Liver (tissue), 9 donors: ENCODE measurements around the gene ZNF594. TPM values are rescaled to one million over a fixed set of nuclear protein-coding genes. Genes with fewer than 3 reads are reported as not detected.
"Not testable (repeated sequence)": the region's sequence is repeated elsewhere in the genome, so short reads cannot be mapped to it uniquely, and the experiment has no call there.

ENCODE experiments used
- DNase-seq: peaks from one replicate; pipeline ENCODE4 v3.0.0-alpha.2; 2017; ENCODE audit warnings: low spot score
- H3K27ac ChIP-seq, 2 donors: one replicate each; pipeline ENCODE4 v1.7.0; 2013; ENCODE audit warnings: inconsistent platforms in 2 of 2, low read length in 2 of 2, control low read depth in 1 of 2, low read depth in 1 of 2, mild to moderate bottlenecking in 1 of 2
- H3K27me3 ChIP-seq, 4 donors: one replicate each; pipeline versions ENCODE4 v1.6.1 to v1.7.0; 2013; ENCODE audit warnings: low read length in 3 of 4, inconsistent platforms in 1 of 4, mild to moderate bottlenecking in 1 of 4, moderate library complexity in 1 of 4; ENCODE audit not compliant: control insufficient read depth in 4 of 4, insufficient read depth in 4 of 4
- H3K36me3 ChIP-seq, 4 donors: one replicate each; pipeline versions ENCODE4 v1.6.1 to v1.7.0; 2013; ENCODE audit warnings: low read length in 3 of 4, mild to moderate bottlenecking in 3 of 4, low read depth in 1 of 4, moderate library complexity in 1 of 4; ENCODE audit not compliant: control insufficient read depth in 4 of 4, insufficient read depth in 3 of 4
- H3K4me1 ChIP-seq, 4 donors: one replicate each; pipeline versions ENCODE4 v1.6.1 to v1.7.0; 2013; ENCODE audit warnings: low read length in 3 of 4, mild to moderate bottlenecking in 3 of 4, moderate library complexity in 1 of 4; ENCODE audit not compliant: control insufficient read depth in 4 of 4, insufficient read depth in 4 of 4
- H3K4me3 ChIP-seq, 3 donors: one replicate each; pipeline versions ENCODE4 v1.6.1 to v1.7.0; 2013; ENCODE audit warnings: low read length in 3 of 3, control low read depth in 1 of 3, low read depth in 1 of 3, mild to moderate bottlenecking in 1 of 3
- H3K9ac ChIP-seq, 2 donors: one replicate each; pipeline ENCODE4 v1.7.0; 2013; ENCODE audit warnings: low read length in 2 of 2, mild to moderate bottlenecking in 2 of 2, moderate library complexity in 2 of 2, control low read depth in 1 of 2, low read depth in 1 of 2
- H3K9me3 ChIP-seq, 4 donors: one replicate each; pipeline versions ENCODE4 v1.6.1 to v1.7.0; 2013; ENCODE audit warnings: low read length in 3 of 4; ENCODE audit not compliant: control insufficient read depth in 4 of 4
- EGR1 ChIP-seq, 2 donors: IDR thresholded peaks; 2 replicates each; pipeline ENCODE4 v1.6.1; 2016 to 2018; ENCODE audit warnings: antibody characterized with exemption in 2 of 2, low read depth in 2 of 2
- FOXA1 ChIP-seq: IDR thresholded peaks from 2 replicates; pipeline ENCODE4 v1.6.1; 2016; ENCODE audit warnings: antibody characterized with exemption
- FOXA2 ChIP-seq: IDR thresholded peaks from 2 replicates; pipeline ENCODE4 v1.6.1; 2016; ENCODE audit warnings: antibody characterized with exemption
- GABPA ChIP-seq, 2 donors: IDR thresholded peaks in 1 of 2; conservative IDR thresholded peaks in 1 of 2; 2 replicates each; pipeline ENCODE4 v1.6.1; 2016; ENCODE audit warnings: antibody characterized with exemption in 2 of 2, mild to moderate bottlenecking in 1 of 2, moderate library complexity in 1 of 2
- HNF4A ChIP-seq, 2 donors: conservative IDR thresholded peaks; 2 replicates each; pipeline ENCODE4 v1.6.1; 2016; ENCODE audit warnings: antibody characterized with exemption in 2 of 2, mild to moderate bottlenecking in 2 of 2
- HNF4G ChIP-seq: IDR thresholded peaks from 2 replicates; pipeline ENCODE4 v1.6.1; 2016; ENCODE audit warnings: antibody characterized with exemption
- JUND ChIP-seq, 2 donors: IDR thresholded peaks; 2 replicates each; pipeline ENCODE4 v1.6.1; 2016; ENCODE audit warnings: antibody characterized with exemption in 2 of 2
- NR2F2 ChIP-seq: IDR thresholded peaks from 2 replicates; pipeline ENCODE4 v1.6.1; 2016; ENCODE audit warnings: antibody characterized with exemption
- RAD21 ChIP-seq, 2 donors: IDR thresholded peaks; 2 replicates each; pipeline ENCODE4 v1.6.1; 2016; ENCODE audit warnings: antibody characterized with exemption in 2 of 2, mild to moderate bottlenecking in 2 of 2
- RXRA ChIP-seq, 2 donors: IDR thresholded peaks; 2 replicates each; pipeline ENCODE4 v1.6.1; 2017 to 2018; ENCODE audit warnings: antibody characterized with exemption in 2 of 2, mild to moderate bottlenecking in 1 of 2
- SP1 ChIP-seq: IDR thresholded peaks from 2 replicates; pipeline ENCODE4 v1.6.1; 2018; ENCODE audit warnings: antibody characterized with exemption, mild to moderate bottlenecking
- TAF1 ChIP-seq: conservative IDR thresholded peaks from 2 replicates; pipeline ENCODE4 v1.6.1; 2016; ENCODE audit warnings: antibody characterized with exemption, mild to moderate bottlenecking
- YY1 ChIP-seq: IDR thresholded peaks from 2 replicates; pipeline ENCODE4 v1.6.1; 2016; ENCODE audit warnings: antibody characterized with exemption, mild to moderate bottlenecking
- WGBS: extraction: QIAGEN DNeasy Blood & Tissue Kit; methylation state at CpG from one replicate; pipeline ENCODE4 v1.1.7; 2013; 5-methylcytosine and 5-hydroxymethylcytosine counted together
- polyA plus RNA-seq, 2 donors: library from polyadenylated mRNA; stranded (reverse) in 1 of 2; unstranded in 1 of 2; fragments of 200-250 nt in 1 of 2; fragments of >200 nt in 1 of 2; fragmentation: Nextera tagmentation in 1 of 2; extraction: Ambion mirVana in 1 of 2; gene quantifications; one replicate each; pipeline versions ENCODE4 v1.2.1 to v1.2.3, GENCODE V29; 2013 to 2015
- total RNA-seq, 2 donors: library from RNA; depleted of rRNA; stranded (reverse); fragments of >200 nt; gene quantifications; one replicate each; pipeline ENCODE4 v1.2.3, GENCODE V29; 2014
- TF ChIP-seq, protein P1 (sequence below): IDR thresholded peaks from 2 replicates; pipeline ENCODE4 v1.6.1; 2016; ENCODE audit warnings: antibody characterized with exemption
- TF ChIP-seq, protein P2 (sequence below): IDR thresholded peaks from 2 replicates; pipeline ENCODE4 v1.6.1; 2016; ENCODE audit warnings: antibody characterized with exemption
- TF ChIP-seq, protein P3 (sequence below): fragments of 150-350 bp; IDR thresholded peaks from 2 replicates; pipeline ENCODE4 v1.5.1; 2017; ENCODE audit warnings: improper control_type of control experiment, low read depth, low read length; ENCODE audit not compliant: missing input control
- TF ChIP-seq, protein P4 (sequence below): IDR thresholded peaks from 2 replicates; pipeline ENCODE4 v1.6.1; 2016; ENCODE audit warnings: antibody characterized with exemption, mild to moderate bottlenecking
- TF ChIP-seq, protein P5 (sequence below): IDR thresholded peaks from 2 replicates; pipeline ENCODE4 v1.6.1; 2016; ENCODE audit warnings: antibody characterized with exemption
- donor health status: healthy.
- donor health status: healthy.
- donor health status: healthy.
- donor health status: healthy.
- donor health status: healthy.

ZNF594 gene
- total RNA-seq (1 to 10 TPM; 6.7 to 7.4 TPM), polyA plus RNA-seq (1 to 10 TPM in 1 of 2 donors, under 1 TPM in 1; 0.76 to 1.5 TPM)

DNA sequence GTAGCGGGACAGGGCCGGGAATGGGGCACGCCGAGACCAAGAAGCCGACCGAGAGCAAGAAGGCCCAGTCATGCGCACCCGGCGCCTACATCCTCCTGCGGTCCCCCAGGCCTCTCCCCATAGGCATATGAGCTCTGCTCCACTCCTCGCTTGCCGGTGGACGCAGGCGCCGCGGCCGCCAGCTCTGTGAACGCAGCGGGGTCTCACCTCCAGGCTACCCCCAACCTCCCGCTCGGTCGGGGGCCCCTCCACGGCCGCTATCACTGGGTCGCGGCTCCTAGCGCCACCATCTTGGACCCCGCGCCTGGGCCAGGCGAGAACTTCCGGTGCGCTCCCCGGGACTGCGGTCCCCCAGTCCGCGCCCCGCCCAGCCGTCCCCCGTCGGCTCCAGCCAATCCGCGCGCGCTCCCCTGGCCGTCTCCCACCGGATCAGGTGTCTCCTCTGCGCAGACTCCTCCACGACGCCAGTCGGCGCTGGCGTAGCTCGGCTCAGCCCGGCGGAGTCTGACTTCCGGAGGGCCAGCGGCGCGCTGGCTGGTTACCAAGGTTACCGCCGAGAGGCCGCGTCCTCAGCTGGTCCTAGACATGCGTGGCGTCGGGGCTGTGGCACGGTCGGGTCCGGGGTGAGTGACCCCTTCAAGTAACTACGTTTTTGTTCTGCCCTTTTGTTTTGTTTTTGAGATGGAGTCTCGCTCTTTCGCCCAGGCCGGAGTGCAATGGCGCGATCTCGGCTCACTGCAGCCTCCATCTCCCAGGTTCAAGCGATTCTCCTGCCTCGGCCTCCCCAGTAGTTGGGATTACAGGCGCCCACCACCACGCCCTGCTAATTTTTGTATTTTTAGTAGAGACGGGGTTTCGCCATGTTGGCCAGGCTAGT is at the start of gene ZNF594:
Gene ZNF594, minus strand, starts transcription at position 328 of the 877 bp plus-strand sequence. CDS start 7,612 bp downstream, outside the sequence.
- no peak for TF ChIP-seq HNF4A (conservative IDR thresholded peaks at IDR 0.05)
- no peak for TF ChIP-seq FOXA1
- TF ChIP-seq SP1 = peak; percentile 60
- no peak for TF ChIP-seq FOXA2
- TF ChIP-seq, protein P1, sequence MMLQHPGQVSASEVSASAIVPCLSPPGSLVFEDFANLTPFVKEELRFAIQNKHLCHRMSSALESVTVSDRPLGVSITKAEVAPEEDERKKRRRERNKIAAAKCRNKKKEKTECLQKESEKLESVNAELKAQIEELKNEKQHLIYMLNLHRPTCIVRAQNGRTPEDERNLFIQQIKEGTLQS = no peak
- TF ChIP-seq, protein P2, sequence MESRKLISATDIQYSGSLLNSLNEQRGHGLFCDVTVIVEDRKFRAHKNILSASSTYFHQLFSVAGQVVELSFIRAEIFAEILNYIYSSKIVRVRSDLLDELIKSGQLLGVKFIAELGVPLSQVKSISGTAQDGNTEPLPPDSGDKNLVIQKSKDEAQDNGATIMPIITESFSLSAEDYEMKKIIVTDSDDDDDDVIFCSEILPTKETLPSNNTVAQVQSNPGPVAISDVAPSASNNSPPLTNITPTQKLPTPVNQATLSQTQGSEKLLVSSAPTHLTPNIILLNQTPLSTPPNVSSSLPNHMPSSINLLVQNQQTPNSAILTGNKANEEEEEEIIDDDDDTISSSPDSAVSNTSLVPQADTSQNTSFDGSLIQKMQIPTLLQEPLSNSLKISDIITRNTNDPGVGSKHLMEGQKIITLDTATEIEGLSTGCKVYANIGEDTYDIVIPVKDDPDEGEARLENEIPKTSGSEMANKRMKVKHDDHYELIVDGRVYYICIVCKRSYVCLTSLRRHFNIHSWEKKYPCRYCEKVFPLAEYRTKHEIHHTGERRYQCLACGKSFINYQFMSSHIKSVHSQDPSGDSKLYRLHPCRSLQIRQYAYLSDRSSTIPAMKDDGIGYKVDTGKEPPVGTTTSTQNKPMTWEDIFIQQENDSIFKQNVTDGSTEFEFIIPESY = no peak
- TF ChIP-seq, protein P3, sequence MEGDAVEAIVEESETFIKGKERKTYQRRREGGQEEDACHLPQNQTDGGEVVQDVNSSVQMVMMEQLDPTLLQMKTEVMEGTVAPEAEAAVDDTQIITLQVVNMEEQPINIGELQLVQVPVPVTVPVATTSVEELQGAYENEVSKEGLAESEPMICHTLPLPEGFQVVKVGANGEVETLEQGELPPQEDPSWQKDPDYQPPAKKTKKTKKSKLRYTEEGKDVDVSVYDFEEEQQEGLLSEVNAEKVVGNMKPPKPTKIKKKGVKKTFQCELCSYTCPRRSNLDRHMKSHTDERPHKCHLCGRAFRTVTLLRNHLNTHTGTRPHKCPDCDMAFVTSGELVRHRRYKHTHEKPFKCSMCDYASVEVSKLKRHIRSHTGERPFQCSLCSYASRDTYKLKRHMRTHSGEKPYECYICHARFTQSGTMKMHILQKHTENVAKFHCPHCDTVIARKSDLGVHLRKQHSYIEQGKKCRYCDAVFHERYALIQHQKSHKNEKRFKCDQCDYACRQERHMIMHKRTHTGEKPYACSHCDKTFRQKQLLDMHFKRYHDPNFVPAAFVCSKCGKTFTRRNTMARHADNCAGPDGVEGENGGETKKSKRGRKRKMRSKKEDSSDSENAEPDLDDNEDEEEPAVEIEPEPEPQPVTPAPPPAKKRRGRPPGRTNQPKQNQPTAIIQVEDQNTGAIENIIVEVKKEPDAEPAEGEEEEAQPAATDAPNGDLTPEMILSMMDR = peak; percentile 66
- no peak for TF ChIP-seq TAF1
- TF ChIP-seq, protein P4, sequence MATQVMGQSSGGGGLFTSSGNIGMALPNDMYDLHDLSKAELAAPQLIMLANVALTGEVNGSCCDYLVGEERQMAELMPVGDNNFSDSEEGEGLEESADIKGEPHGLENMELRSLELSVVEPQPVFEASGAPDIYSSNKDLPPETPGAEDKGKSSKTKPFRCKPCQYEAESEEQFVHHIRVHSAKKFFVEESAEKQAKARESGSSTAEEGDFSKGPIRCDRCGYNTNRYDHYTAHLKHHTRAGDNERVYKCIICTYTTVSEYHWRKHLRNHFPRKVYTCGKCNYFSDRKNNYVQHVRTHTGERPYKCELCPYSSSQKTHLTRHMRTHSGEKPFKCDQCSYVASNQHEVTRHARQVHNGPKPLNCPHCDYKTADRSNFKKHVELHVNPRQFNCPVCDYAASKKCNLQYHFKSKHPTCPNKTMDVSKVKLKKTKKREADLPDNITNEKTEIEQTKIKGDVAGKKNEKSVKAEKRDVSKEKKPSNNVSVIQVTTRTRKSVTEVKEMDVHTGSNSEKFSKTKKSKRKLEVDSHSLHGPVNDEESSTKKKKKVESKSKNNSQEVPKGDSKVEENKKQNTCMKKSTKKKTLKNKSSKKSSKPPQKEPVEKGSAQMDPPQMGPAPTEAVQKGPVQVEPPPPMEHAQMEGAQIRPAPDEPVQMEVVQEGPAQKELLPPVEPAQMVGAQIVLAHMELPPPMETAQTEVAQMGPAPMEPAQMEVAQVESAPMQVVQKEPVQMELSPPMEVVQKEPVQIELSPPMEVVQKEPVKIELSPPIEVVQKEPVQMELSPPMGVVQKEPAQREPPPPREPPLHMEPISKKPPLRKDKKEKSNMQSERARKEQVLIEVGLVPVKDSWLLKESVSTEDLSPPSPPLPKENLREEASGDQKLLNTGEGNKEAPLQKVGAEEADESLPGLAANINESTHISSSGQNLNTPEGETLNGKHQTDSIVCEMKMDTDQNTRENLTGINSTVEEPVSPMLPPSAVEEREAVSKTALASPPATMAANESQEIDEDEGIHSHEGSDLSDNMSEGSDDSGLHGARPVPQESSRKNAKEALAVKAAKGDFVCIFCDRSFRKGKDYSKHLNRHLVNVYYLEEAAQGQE = peak; percentile 47
- TF ChIP-seq RXRA (IDR thresholded peaks at IDR 0.05) = peak; percentile 50 to 82
- no peak for TF ChIP-seq JUND (IDR thresholded peaks at IDR 0.05)
- TF ChIP-seq GABPA (IDR thresholded peaks at IDR 0.05 in 1 of 2, conservative IDR thresholded peaks at IDR 0.05 in 1 of 2) = peak; percentile 56 to 90
- peak; percentile 33 for TF ChIP-seq NR2F2
- TF ChIP-seq, protein P5, sequence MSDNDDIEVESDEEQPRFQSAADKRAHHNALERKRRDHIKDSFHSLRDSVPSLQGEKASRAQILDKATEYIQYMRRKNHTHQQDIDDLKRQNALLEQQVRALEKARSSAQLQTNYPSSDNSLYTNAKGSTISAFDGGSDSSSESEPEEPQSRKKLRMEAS = no peak
- no peak for TF ChIP-seq HNF4G
- TF ChIP-seq EGR1 (IDR thresholded peaks at IDR 0.05; ENCODE audit: low read depth in 2 of 2) = no peak
- TF ChIP-seq YY1 = peak; percentile 94
- peak; percentile 55 to 72 for TF ChIP-seq RAD21 (IDR thresholded peaks at IDR 0.05)
- H3K36me3 ChIP-seq = peaks cover 1 to 12% (median 2%) of the 10 kb centered on the region in 4 donors
- H3K4me3 ChIP-seq = peak within 1 kb of the TSS; percentile 83 to 98 (median 87)
- H3K27ac ChIP-seq = peak within 1 kb of the TSS in 1 of 2 donors; percentile 40
- DNase-seq = peak; percentile 96
- H3K9ac ChIP-seq = peak within 1 kb of the TSS in 1 of 2 donors; percentile 34
- WGBS = 3% methylated on average over 82 of the region's 82 CpGs
- H3K4me1 ChIP-seq = peaks cover 0 to 11% (median 2%) of the 10 kb centered on the region in 4 donors
- no peaks in the 10 kb centered on the region for H3K27me3 ChIP-seq
- H3K9me3 ChIP-seq = peaks cover 5 to 19% (median 7%) of the 10 kb centered on the region in 4 donors

DNA sequence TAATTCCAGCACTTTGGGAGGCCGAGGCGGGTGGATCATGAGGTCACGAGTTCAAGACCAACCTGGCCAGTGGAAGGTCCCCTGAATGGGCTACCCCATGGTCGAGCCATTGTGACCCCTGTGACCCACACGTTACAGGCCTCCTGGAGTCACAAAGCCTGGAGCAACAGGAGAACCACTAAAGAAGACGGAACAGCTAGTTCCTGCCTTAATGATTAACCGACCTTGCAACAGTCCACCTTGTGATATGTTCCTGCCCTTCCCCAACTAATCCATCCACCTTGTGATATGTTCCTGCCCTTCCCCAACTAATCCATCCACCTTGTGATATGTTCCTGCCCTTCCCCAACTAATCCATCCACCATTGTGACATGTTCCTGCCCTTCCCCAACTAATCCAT is 48.1 kb upstream of the ZNF594 start:
- H3K27me3 ChIP-seq, DNase-seq, H3K4me3 ChIP-seq, H3K36me3 ChIP-seq, H3K4me1 ChIP-seq, H3K9ac ChIP-seq, H3K27ac ChIP-seq, H3K9me3 ChIP-seq: not testable (repeated sequence)
- WGBS = 80% methylated on average over 7 of the region's 7 CpGs
